Lower lobe of right lung (tissue), 2 donors: Measurements from ENCODE around the gene KCNJ6. TPM values are rescaled to one million over a fixed set of nuclear protein-coding genes. Genes with fewer than 3 reads are reported as not detected.

ENCODE experiments used
- ATAC-seq, 2 donors: fragments of 200-7000 bp; cut with Tn5 transposase; one replicate each; pipeline ENCODE4 v1.9.1; 2020 to 2022; ENCODE audit warnings: mild to moderate bottlenecking in 2 of 2, moderate library complexity in 2 of 2
- DNase-seq: peaks from one replicate; pipeline ENCODE4 v3.0.0-alpha.2; 2020
- H3K27ac ChIP-seq: fragments of 200-600 bp; one replicate; pipeline ENCODE4 v1.8.0; 2022
- H3K27me3 ChIP-seq: fragments of 200-600 bp; one replicate; pipeline ENCODE4 v1.8.0; 2022; ENCODE audit warnings: low read depth
- H3K36me3 ChIP-seq: fragments of 200-600 bp; one replicate; pipeline ENCODE4 v1.8.0; 2022; ENCODE audit warnings: mild to moderate bottlenecking
- H3K4me1 ChIP-seq: fragments of 200-600 bp; one replicate; pipeline ENCODE4 v1.8.0; 2022
- H3K4me3 ChIP-seq: fragments of 200-600 bp; one replicate; pipeline ENCODE4 v1.8.0; 2022; ENCODE audit warnings: mild to moderate bottlenecking
- H3K9me3 ChIP-seq: fragments of 200-600 bp; one replicate; pipeline ENCODE4 v1.8.0; 2022
- intact Hi-C: fragments of 100-400 bp; cut with DNase I; formaldehyde crosslinking; loops from one replicate; pipeline ENCODE4 v1.11.0; 2022
- total RNA-seq: library from RNA; stranded (reverse); fragmentation: NEBNext Ultra II Directional; extraction: Animal tissue kit (Norgen Biotek cat#: 25700); gene quantifications from one replicate; pipeline ENCODE4 v1.2.1, GENCODE V29; 2021
- TF ChIP-seq, protein P1 (sequence below): fragments of 200-600 bp; IDR thresholded peaks from one replicate; pipeline ENCODE4 v1.8.0; 2022; ENCODE audit warnings: antibody characterized with exemption, mild to moderate bottlenecking
- donor health status: DM: no; HTN: yes; CAD: no; lungs with severe emphysema.

KCNJ6 gene
- total RNA-seq, 1 donor from 2014 or later, result 0.09 TPM

DNA sequence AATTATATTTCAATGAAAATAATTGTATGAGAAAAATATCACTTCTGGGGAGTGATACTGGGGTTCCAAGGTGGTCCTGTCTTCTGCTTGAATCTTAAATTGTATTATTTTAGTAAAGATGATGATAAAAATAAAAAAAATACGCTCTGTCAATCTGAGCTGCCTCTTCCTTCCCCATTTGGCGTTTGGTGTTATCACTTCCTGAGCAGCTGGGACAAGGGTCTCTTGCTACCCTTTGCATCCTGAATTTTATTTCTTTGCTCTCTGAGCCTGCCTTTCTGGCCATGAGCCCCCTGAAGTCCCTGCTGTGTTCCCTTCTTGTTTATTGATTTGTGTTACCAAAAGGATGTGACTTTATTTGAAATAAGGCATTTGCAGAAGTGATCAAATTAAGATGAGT lies 111.0 kb downstream of the KCNJ6 start:
- Histone ChIP-seq H3K9me3 (no peaks in the 10 kb centered on the region), H3K27ac (no peak overlapping the region), H3K4me1 (no peaks in the 10 kb centered on the region), H3K36me3 (no peaks in the 10 kb centered on the region), H3K27me3 (peaks cover 10% of the 10 kb centered on the region), H3K4me3 (no peak overlapping the region)
- DNase-seq (no peak), ATAC-seq (no peak)
- TF ChIP-seq, protein P1, sequence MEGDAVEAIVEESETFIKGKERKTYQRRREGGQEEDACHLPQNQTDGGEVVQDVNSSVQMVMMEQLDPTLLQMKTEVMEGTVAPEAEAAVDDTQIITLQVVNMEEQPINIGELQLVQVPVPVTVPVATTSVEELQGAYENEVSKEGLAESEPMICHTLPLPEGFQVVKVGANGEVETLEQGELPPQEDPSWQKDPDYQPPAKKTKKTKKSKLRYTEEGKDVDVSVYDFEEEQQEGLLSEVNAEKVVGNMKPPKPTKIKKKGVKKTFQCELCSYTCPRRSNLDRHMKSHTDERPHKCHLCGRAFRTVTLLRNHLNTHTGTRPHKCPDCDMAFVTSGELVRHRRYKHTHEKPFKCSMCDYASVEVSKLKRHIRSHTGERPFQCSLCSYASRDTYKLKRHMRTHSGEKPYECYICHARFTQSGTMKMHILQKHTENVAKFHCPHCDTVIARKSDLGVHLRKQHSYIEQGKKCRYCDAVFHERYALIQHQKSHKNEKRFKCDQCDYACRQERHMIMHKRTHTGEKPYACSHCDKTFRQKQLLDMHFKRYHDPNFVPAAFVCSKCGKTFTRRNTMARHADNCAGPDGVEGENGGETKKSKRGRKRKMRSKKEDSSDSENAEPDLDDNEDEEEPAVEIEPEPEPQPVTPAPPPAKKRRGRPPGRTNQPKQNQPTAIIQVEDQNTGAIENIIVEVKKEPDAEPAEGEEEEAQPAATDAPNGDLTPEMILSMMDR, result no peak
- intact Hi-C loops, result no loop called here

DNA sequence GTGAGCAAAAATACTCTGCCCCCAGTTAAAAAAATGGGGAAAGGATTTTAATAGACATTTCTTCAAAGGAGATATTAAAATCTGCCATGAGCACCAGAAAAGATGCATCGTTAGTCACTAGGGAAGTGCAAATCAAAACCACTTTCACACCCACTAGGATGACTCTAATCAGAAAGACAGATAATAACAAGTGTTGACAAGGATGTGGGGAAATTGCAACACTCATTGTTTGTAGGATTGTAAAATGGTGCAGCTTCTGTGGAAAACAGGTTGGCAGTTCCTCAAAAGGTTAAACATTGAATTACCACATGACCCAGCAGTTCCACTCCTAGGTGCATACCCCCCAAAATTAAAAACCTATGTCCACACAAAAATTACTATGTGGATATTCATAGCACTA lies 112.3 kb downstream of the KCNJ6 start:
- Histone ChIP-seq H3K27me3 (peaks cover 10% of the 10 kb centered on the region), H3K4me3 (no peak overlapping the region), H3K4me1 (no peaks in the 10 kb centered on the region), H3K36me3 (no peaks in the 10 kb centered on the region), H3K27ac (no peak overlapping the region), H3K9me3 (no peaks in the 10 kb centered on the region)
- intact Hi-C loops, result no loop called here
- no peak for ATAC-seq
- TF ChIP-seq, protein P1, result no peak
- DNase-seq, result no peak

DNA sequence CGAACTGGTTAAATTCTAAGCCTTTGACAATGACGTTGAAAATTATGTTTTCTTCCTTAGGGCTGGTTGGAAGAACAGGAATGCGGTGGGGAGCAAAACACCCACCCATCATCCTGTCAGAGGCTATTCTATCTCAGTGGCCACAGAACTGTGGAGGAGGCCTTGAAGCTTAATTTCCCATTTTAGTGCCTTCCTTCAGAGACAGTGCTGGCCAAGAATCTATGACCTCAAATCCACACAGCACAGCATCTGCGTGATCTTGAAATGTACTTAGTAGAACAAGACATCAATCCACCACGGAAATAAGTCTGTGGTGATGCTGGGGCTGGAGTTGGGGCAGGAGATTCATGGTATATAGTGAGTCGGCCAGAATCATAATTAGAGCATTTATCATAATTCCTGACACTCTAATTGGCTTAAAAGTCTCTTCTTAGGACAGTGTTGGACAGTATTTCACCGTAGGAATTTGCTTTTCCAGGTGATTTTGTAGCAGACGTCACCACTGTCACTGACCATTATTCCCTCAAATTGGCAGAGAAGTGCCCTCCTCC lies 113.1 kb downstream of the KCNJ6 start:
- Histone ChIP-seq H3K9me3 (no peaks in the 10 kb centered on the region), H3K36me3 (no peaks in the 10 kb centered on the region), H3K4me1 (no peaks in the 10 kb centered on the region), H3K27me3 (peaks cover 10% of the 10 kb centered on the region), H3K4me3 (no peak overlapping the region), H3K27ac (no peak overlapping the region)
- TF ChIP-seq, protein P1, result no peak
- intact Hi-C loops, result no loop called here
- no peak for DNase-seq
- ATAC-seq, result no peak

DNA sequence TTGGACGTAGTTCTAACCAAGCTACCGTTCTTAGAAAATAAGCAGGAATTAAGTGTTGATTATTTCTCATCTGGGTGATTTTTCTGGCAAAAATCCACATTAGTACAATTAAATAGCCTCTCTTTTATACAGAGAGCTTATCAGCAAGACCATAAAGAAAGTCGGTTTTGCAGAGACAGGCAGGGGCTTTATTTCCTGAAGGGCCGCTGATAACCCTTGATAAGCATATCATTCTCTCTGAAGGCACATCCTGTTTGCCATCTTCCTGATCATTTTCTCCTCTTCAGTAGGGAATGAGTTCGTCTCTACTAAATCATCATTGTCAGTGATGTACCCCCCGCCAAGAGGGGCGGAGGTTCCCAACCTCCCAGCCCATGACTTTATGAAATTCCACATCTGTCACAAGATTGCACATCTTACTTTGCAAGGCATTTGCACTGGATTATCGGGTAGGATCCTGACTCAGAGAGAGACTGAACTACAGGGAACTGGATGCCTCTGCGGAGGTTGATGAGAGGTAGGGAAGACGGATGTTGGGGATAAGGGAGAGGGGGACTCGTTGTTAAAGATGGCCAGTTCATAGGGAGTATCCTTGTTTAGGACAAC lies 115.7 kb downstream of the KCNJ6 start:
- TF ChIP-seq, protein P1, result no peak
- Histone ChIP-seq H3K4me1 (no peaks in the 10 kb centered on the region), H3K4me3 (no peak overlapping the region), H3K9me3 (no peaks in the 10 kb centered on the region), H3K27ac (no peak overlapping the region), H3K36me3 (no peaks in the 10 kb centered on the region), H3K27me3 (peaks cover 10% of the 10 kb centered on the region)
- no peak for ATAC-seq
- DNase-seq, result no peak
- intact Hi-C loops, result no loop called here

DNA sequence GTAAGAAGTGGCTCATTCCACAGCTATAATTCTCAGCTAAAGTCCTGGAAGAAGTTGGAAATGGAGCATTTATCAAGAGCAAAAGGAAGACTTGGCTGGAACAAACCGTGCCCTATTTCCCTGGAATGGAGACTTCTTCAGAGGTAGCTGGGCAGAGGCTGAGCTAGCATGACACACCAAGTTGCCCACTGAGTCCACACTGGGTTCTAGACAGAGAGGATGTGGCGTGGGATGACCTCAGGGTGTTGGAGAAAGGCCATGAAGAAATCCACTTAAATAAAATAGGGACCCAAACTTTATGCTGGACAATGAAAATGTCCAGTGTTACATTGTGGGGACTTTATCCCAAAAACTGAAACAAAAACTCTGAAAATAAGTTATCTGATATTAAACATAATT lies 116.2 kb downstream of the KCNJ6 start:
- Histone ChIP-seq H3K4me3 (no peak overlapping the region), H3K27ac (no peak overlapping the region), H3K4me1 (no peaks in the 10 kb centered on the region), H3K9me3 (no peaks in the 10 kb centered on the region), H3K27me3 (peaks cover 10% of the 10 kb centered on the region), H3K36me3 (no peaks in the 10 kb centered on the region)
- intact Hi-C loops, result no loop called here
- DNase-seq, result no peak
- TF ChIP-seq, protein P1, result no peak
- no peak for ATAC-seq
